Sigmoid colon (tissue), 3 donors: Measurements from ENCODE around the gene FILIP1.

ENCODE experiments used
- POLR2A ChIP-seq, 2 donors: fragments of 450-650 bp; IDR thresholded peaks; one replicate each; pipeline ENCODE4 v1.6.1; 2016; ENCODE audit warnings: antibody characterized with exemption in 2 of 2, mild to moderate bottlenecking in 2 of 2, moderate library complexity in 2 of 2
- TF ChIP-seq, protein P1 (sequence below), 4 experiments: fragments of 450-650 bp in 3 of 4; fragments of 200-600 bp in 1 of 4; IDR thresholded peaks; one replicate each; pipeline ENCODE4 v1.5.1; 2016 to 2019; ENCODE audit warnings: antibody characterized with exemption in 4 of 4, mild to moderate bottlenecking in 3 of 4, moderate library complexity in 2 of 4

DNA sequence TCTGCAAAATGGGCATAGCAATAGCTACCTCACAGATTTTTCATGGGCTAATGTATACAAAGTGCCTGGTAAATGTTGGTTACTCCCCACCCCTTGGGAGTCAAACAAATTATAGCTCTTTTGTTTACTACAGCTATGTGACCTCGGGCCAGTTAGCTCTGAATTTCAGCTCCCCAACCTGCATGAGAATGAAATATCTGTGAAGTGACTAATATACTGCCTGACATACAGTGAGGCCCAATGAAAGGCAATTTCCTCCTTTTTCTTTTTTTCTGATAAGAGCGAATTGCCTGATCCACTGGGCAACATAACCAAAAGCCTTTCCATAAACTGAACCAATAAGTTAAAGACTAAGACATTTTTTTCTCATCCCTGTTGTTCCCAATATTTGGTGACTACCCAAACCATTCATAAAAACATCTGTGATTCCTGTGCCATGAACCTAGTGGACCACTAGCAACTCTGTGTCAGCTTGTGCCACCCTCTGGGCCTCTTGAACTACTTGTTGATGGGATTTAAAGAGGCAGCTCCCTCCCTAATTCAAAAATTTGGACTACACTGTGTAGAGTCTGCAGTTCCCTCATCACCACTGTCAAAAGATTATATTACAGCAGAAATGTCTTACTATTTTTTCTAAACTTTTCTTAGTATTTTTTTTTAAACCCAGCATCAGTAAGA is 117.1 kb downstream of the FILIP1 start:
- no peak for TF ChIP-seq POLR2A (IDR thresholded peaks at IDR 0.05)
- TF ChIP-seq, protein P1, sequence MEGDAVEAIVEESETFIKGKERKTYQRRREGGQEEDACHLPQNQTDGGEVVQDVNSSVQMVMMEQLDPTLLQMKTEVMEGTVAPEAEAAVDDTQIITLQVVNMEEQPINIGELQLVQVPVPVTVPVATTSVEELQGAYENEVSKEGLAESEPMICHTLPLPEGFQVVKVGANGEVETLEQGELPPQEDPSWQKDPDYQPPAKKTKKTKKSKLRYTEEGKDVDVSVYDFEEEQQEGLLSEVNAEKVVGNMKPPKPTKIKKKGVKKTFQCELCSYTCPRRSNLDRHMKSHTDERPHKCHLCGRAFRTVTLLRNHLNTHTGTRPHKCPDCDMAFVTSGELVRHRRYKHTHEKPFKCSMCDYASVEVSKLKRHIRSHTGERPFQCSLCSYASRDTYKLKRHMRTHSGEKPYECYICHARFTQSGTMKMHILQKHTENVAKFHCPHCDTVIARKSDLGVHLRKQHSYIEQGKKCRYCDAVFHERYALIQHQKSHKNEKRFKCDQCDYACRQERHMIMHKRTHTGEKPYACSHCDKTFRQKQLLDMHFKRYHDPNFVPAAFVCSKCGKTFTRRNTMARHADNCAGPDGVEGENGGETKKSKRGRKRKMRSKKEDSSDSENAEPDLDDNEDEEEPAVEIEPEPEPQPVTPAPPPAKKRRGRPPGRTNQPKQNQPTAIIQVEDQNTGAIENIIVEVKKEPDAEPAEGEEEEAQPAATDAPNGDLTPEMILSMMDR (IDR thresholded peaks at IDR 0.05) = no peak
